Measurements from ENCODE around the gene RAB6B. TPM values are rescaled to one million over a fixed set of nuclear protein-coding genes. Genes with fewer than 3 reads are reported as not detected.

The RAB6B gene
- polyA plus RNA-seq, 2 of the 4 experiments (the other 2 are of a cell fraction) = 2.4 to 2.5 TPM

DNA sequence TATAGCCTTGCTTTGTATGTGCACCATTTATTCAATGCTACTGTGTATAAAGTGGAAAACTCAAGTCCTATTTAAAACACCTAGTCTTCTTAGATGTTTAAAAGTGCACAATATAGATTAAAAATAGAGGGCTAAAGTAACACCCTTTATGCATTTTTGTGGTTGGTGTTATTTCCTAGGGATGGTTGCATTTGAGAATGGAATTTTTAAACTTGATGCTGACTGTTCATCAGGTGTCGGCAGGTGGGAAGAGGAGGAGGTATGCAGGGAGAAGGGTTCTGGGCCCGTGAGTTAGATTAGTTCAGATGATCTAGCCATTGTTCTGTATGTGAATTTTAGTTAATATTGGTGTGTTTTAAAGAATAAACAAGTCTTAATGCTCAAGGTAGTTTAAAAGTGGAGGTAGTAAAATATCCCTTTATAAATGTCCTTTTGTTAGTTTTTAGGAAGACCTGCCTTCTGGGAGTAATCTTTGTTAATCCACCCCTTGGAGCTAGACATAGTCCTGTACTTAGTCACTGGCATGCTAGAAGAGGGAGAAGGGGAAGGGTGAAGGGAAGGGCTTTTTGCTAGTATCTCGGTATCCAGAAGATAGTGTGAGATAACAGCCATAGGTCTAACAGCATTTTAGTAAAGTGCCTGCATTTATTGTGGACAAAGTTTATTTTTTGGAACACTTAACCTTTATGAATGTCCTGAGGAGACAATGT lies 98.1 kb downstream of the RAB6B start:
- no peak for DNase-seq (ENCODE audit: low read depth in 1 of 2, low spot score in 1 of 2)
- no peak for ATAC-seq
- Histone ChIP-seq H3K27ac (no peak overlapping the region), H3K4me1 (peaks cover 5% of the 10 kb centered on the region; the same call in 2 of the 3 replicates), H3K4me3 (no peak overlapping the region), H3K9me3 (peaks cover 1% of the 10 kb centered on the region; the same call in 1 of the 3 replicates), H3K4me2 (no peak overlapping the region)
- TF ChIP-seq ZFP36 (IDR thresholded peaks at IDR 0.05; ENCODE audit: borderline replicate concordance, partially characterized antibody) (no peak), EHMT2 (IDR thresholded peaks at IDR 0.05; ENCODE audit: low read depth) (no peak), NR3C1 (IDR thresholded peaks at IDR 0.05) (no peak), FOSB (CRISPR knock-in tag; IDR thresholded peaks at IDR 0.05) (no peak), TP53 (CRISPR knock-in tag; IDR thresholded peaks at IDR 0.05) (no peak), POLR2A (IDR thresholded peaks at IDR 0.05; ENCODE audit: low read length) (no peak), CHD4 (IDR thresholded peaks at IDR 0.05; ENCODE audit: borderline replicate concordance) (no peak), NFE2L2 (conservative IDR thresholded peaks at IDR 0.05; ENCODE audit: low read length) (no peak), SREBF2 (IDR thresholded peaks at IDR 0.05) (no peak), CEBPB (IDR thresholded peaks at IDR 0.05) (no peak)
- TF ChIP-seq, protein P1, sequence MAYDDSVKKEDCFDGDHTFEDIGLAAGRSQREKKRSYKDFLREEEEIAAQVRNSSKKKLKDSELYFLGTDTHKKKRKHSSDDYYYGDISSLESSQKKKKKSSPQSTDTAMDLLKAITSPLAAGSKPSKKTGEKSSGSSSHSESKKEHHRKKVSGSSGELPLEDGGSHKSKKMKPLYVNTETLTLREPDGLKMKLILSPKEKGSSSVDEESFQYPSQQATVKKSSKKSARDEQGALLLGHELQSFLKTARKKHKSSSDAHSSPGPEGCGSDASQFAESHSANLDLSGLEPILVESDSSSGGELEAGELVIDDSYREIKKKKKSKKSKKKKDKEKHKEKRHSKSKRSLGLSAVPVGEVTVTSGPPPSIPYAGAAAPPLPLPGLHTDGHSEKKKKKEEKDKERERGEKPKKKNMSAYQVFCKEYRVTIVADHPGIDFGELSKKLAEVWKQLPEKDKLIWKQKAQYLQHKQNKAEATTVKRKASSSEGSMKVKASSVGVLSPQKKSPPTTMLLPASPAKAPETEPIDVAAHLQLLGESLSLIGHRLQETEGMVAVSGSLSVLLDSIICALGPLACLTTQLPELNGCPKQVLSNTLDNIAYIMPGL (CRISPR knock-in tag; IDR thresholded peaks at IDR 0.05; ENCODE audit: borderline replicate concordance) = no peak
- POLR2A ChIA-PET = no interaction called here
- 62% methylated on average over 3 of the region's 3 CpGs for WGBS (ENCODE audit: missing lambda C conversion rate)
- no peak for FAIRE-seq
- CTCF ChIA-PET = no interaction called here

DNA sequence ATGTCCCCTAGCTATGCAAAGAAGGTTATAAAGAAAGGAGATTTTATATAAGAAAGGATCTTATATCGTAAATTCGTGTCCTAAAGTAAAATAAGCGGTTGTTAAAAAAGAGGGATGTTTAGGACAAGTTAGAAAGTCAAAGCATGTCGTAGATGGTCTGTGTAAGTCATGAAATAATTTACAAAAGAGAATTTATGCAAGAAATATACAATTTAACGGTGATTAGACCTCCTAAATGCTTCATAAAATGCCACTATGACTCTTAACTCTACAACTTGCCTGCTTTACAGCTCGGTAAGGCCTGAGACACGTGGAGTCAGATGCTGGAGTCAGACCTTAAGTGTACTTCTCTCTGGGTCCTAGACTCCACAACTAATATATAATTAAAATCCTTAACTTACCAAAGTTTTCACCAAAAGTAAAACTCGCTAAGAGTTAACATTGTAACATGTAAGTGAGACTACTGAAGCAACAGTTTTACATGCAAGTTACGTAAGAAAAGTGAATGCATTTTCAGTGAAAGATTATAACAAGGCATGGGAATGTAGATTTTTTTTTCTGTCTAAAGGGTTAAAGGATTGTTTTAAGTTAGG lies 103.4 kb downstream of the RAB6B start:
- WGBS (ENCODE audit: missing lambda C conversion rate) = 13% methylated on average over 9 of the region's 9 CpGs
- CTCF ChIA-PET = no interaction called here
- H3K4me1 ChIP-seq = no peaks in the 10 kb centered on the region
- H3K4me2 ChIP-seq = no peak overlapping the region
- H3K27ac ChIP-seq = no peak overlapping the region
- no peak for FAIRE-seq
- H3K4me3 ChIP-seq = no peak overlapping the region
- POLR2A ChIA-PET = no interaction called here
- DNase-seq (ENCODE audit: low read depth in 1 of 2, low spot score in 1 of 2) = peak in 1 of 2 experiments; percentile 18
- ATAC-seq = no peak
- peaks cover 17% of the 10 kb centered on the region for H3K9me3 ChIP-seq
- peak; percentile 96 for TF ChIP-seq ZFP36 (IDR thresholded peaks at IDR 0.05; ENCODE audit: borderline replicate concordance, partially characterized antibody)
- TF ChIP-seq, protein P2, sequence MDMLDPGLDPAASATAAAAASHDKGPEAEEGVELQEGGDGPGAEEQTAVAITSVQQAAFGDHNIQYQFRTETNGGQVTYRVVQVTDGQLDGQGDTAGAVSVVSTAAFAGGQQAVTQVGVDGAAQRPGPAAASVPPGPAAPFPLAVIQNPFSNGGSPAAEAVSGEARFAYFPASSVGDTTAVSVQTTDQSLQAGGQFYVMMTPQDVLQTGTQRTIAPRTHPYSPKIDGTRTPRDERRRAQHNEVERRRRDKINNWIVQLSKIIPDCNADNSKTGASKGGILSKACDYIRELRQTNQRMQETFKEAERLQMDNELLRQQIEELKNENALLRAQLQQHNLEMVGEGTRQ (IDR thresholded peaks at IDR 0.05) = no peak

DNA sequence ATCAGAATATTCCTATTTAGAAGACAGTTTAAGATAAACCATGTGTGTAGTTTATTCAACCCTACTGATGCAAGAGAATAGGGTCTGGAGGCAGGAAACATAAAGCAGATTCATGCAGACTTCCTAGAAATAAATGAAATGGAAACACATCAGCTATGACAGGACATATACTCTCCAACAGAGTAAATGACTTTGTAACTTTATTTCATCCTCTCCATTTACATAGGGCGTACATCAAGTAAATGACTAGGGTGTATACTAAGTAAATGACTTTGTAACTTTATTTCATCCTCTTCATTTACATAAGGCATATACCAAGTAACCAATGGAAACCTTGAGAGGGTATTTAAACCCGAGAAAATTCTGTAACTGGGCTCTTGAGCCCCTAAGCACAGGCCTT lies 107.7 kb downstream of the RAB6B start:
- ChIA-PET CTCF (no interaction called here), POLR2A (no interaction called here)
- no peak for FAIRE-seq
- Histone ChIP-seq H3K4me1 (no peaks in the 10 kb centered on the region), H3K4me3 (no peak overlapping the region), H3K4me2 (no peak overlapping the region), H3K27ac (no peak overlapping the region), H3K9me3 (peaks cover 17% of the 10 kb centered on the region)
- WGBS (ENCODE audit: missing lambda C conversion rate) = 38% methylated on average over 2 of the region's 2 CpGs
- TF ChIP-seq, protein P2 (IDR thresholded peaks at IDR 0.05) = no peak
- TF ChIP-seq SREBF2 (IDR thresholded peaks at IDR 0.05) (no peak), ZNF302 (CRISPR knock-in tag; IDR thresholded peaks at IDR 0.05) (no peak), POLR2A (IDR thresholded peaks at IDR 0.05; ENCODE audit: low read length) (no peak), RCOR1 (IDR thresholded peaks at IDR 0.05; ENCODE audit: low read depth, low read length) (no peak)
- ATAC-seq = no peak
- no peak for DNase-seq (ENCODE audit: low read depth in 1 of 2, low spot score in 1 of 2)

DNA sequence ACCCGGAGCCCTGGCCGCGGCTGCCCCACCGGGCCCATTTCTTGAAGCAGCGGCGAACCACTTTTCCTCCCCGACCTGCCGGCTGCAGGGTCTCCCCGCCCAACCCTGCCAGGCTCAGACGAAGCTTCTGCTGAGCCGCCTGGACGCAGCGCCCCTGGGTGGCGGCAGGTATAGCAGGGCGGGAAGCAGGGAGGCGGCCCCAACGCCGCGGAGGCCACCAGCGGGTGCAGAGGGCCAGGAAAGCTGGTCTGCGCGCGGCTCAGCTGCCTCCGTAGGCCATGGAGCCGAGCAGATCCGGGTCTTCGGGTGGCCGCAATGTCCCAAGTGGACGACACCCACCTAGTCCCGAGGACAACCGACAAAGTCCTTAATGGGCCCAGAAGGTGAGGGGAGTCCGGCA lies 111.9 kb downstream of the RAB6B start:
- ATAC-seq = no peak
- 88% methylated on average over 29 of the region's 32 CpGs for WGBS (ENCODE audit: missing lambda C conversion rate)

More for the DNA sequence above, 111.9 kb downstream of the RAB6B start:
- no peaks in the 10 kb centered on the region for H3K9me3 ChIP-seq
- ChIA-PET CTCF (no interaction called here), POLR2A (no interaction called here)
- no peak overlapping the region for H3K4me3 ChIP-seq
- no peaks in the 10 kb centered on the region for H3K4me1 ChIP-seq
- TF ChIP-seq GATA3 (IDR thresholded peaks at IDR 0.05; ENCODE audit: borderline replicate concordance) (no peak), JUNB (IDR thresholded peaks at IDR 0.05) (no peak), TP53 (CRISPR knock-in tag; IDR thresholded peaks at IDR 0.05) (no peak), ZC3H11A (IDR thresholded peaks at IDR 0.05) (no peak), POLR2AphosphoS2 (conservative IDR thresholded peaks at IDR 0.05; ENCODE audit: low read length) (no peak)
- TF ChIP-seq, protein P3, sequence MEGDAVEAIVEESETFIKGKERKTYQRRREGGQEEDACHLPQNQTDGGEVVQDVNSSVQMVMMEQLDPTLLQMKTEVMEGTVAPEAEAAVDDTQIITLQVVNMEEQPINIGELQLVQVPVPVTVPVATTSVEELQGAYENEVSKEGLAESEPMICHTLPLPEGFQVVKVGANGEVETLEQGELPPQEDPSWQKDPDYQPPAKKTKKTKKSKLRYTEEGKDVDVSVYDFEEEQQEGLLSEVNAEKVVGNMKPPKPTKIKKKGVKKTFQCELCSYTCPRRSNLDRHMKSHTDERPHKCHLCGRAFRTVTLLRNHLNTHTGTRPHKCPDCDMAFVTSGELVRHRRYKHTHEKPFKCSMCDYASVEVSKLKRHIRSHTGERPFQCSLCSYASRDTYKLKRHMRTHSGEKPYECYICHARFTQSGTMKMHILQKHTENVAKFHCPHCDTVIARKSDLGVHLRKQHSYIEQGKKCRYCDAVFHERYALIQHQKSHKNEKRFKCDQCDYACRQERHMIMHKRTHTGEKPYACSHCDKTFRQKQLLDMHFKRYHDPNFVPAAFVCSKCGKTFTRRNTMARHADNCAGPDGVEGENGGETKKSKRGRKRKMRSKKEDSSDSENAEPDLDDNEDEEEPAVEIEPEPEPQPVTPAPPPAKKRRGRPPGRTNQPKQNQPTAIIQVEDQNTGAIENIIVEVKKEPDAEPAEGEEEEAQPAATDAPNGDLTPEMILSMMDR (IDR thresholded peaks at IDR 0.05) = no peak
- TF ChIP-seq, protein P4, sequence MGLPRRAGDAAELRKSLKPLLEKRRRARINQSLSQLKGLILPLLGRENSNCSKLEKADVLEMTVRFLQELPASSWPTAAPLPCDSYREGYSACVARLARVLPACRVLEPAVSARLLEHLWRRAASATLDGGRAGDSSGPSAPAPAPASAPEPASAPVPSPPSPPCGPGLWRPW (IDR thresholded peaks at IDR 0.05) = no peak
- H3K4me2 ChIP-seq = no peak overlapping the region
- no peak for FAIRE-seq
- DNase-seq (ENCODE audit: low read depth in 1 of 2, low spot score in 1 of 2) = no peak
- no peak overlapping the region for H3K27ac ChIP-seq
